Measurements from ENCODE around the gene MS4A6E.

MS4A6E gene

DNA sequence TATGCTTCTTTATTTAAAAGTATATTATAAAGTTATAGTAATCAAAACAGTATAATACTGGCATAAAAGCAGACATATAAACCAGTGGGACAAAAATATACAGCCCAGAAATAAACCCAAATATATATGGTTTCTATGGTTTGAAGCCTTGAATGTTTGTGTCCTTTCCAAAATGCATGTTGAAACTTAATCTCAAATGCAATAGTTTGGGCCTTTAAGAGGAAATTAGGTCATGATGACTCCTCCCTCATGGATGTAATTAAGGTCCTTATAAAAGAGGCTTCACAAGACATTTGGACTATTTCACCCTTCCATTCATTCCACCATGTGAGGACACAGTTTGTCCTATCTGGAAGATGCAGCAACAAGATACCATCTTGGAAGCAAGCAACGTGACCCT, at the start of gene MS4A6E:
Gene MS4A6E, plus strand, starts transcription at position 301 of the 400 bp plus-strand sequence. CDS start 7,641 bp downstream, outside the sequence.
- TF ChIP-seq CREB1 (IDR thresholded peaks at IDR 0.05; ENCODE audit: low read depth) (no peak), EP300 (IDR thresholded peaks at IDR 0.05; ENCODE audit: borderline replicate concordance) (no peak), FOXM1 (IDR thresholded peaks at IDR 0.05; ENCODE audit: borderline replicate concordance, low read depth) (no peak), ZBTB7A (IDR thresholded peaks at IDR 0.05; ENCODE audit: low read depth) (no peak), NFIC (IDR thresholded peaks at IDR 0.05) (no peak), RAD21 (IDR thresholded peaks at IDR 0.05; ENCODE audit: low read depth) (no peak), YY1 (IDR thresholded peaks at IDR 0.05; ENCODE audit: low read depth) (no peak), REST (IDR thresholded peaks at IDR 0.05; ENCODE audit: low read depth) (no peak), EGR1 (IDR thresholded peaks at IDR 0.05) (no peak), TAF1 (IDR thresholded peaks at IDR 0.05; ENCODE audit: low read depth) (no peak), TEAD4 (IDR thresholded peaks at IDR 0.05) (no peak), TCF12 (IDR thresholded peaks at IDR 0.05; ENCODE audit: low read depth) (no peak), USF1 (IDR thresholded peaks at IDR 0.05) (no peak), CEBPB (IDR thresholded peaks at IDR 0.05) (no peak)
- TF ChIP-seq, protein P1, sequence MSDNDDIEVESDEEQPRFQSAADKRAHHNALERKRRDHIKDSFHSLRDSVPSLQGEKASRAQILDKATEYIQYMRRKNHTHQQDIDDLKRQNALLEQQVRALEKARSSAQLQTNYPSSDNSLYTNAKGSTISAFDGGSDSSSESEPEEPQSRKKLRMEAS (IDR thresholded peaks at IDR 0.05) = no peak

DNA sequence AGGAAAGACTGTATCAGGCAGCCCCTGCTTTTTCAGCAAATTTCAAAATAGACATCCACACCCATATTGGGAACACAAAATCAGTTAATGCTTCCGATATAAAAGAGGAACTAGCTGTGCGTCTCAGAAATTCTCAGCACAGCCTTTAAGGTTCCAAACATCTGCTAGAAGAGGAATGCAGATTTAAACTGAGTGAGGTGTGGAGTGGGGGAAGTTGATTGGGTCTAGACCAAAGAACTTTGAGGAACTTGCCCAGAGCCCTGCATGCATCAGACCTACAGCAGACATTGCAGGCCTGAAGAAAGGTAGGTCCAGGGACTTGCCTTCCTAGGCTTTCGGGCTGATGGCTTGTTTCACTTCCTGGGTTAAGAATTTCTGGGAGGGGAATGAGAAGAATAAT, 46.6 kb upstream of the MS4A6E start, which contains the start of gene MS4A4A:
Gene MS4A4A, plus strand, starts transcription at position 255 of the 400 bp plus-strand sequence. Its CDS starts 10 bp downstream, at position 265.
- TF ChIP-seq NFIC (IDR thresholded peaks at IDR 0.05) (no peak), TAF1 (IDR thresholded peaks at IDR 0.05; ENCODE audit: low read depth) (no peak), FOXM1 (IDR thresholded peaks at IDR 0.05; ENCODE audit: borderline replicate concordance, low read depth) (no peak), TCF12 (IDR thresholded peaks at IDR 0.05; ENCODE audit: low read depth) (no peak), EGR1 (IDR thresholded peaks at IDR 0.05) (no peak), ZBTB7A (IDR thresholded peaks at IDR 0.05; ENCODE audit: low read depth) (no peak), RAD21 (IDR thresholded peaks at IDR 0.05; ENCODE audit: low read depth) (no peak), USF1 (IDR thresholded peaks at IDR 0.05) (no peak), EP300 (IDR thresholded peaks at IDR 0.05; ENCODE audit: borderline replicate concordance) (no peak), REST (IDR thresholded peaks at IDR 0.05; ENCODE audit: low read depth) (no peak), CREB1 (IDR thresholded peaks at IDR 0.05; ENCODE audit: low read depth) (no peak), YY1 (IDR thresholded peaks at IDR 0.05; ENCODE audit: low read depth) (no peak), TEAD4 (IDR thresholded peaks at IDR 0.05) (no peak), CEBPB (IDR thresholded peaks at IDR 0.05) (no peak)
- TF ChIP-seq, protein P1 (IDR thresholded peaks at IDR 0.05) = no peak

- TF ChIP-seq ZBTB7A (IDR thresholded peaks at IDR 0.05; ENCODE audit: low read depth) (no peak), EGR1 (IDR thresholded peaks at IDR 0.05) (no peak), CEBPB (IDR thresholded peaks at IDR 0.05) (no peak), NFIC (IDR thresholded peaks at IDR 0.05) (no peak), USF1 (IDR thresholded peaks at IDR 0.05) (no peak), TAF1 (IDR thresholded peaks at IDR 0.05; ENCODE audit: low read depth) (no peak), REST (IDR thresholded peaks at IDR 0.05; ENCODE audit: low read depth) (no peak), TEAD4 (IDR thresholded peaks at IDR 0.05) (no peak)
- TF ChIP-seq, protein P1 (IDR thresholded peaks at IDR 0.05) = no peak
These were observed 45.6 kb upstream of the MS4A6E start for GRCh38 chr11:60281485-60281884.

DNA sequence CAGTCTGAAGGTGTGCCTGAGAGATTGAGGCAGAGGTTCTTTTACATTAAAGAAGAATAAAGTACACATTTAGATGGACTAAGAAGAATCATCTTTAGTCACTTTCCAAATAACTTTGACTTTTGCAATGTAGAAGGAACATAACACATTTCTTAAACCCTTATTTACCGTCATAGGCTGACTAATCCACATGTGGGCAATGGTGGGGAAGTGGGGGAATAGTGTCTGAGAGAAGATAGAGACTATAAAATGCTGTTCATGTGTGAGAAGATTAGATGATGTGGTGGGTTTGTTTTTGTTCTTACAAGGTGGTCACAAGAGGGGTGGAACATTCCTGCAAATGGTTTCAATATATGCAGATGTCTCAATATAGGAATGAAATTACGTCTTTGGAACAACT, 44.8 kb upstream of the MS4A6E start:
- no peak for TF ChIP-seq YY1 (IDR thresholded peaks at IDR 0.05; ENCODE audit: low read depth)
- no peak for TF ChIP-seq EGR1 (IDR thresholded peaks at IDR 0.05)
- no peak for TF ChIP-seq NFIC (IDR thresholded peaks at IDR 0.05)
- TF ChIP-seq ZBTB7A (IDR thresholded peaks at IDR 0.05; ENCODE audit: low read depth) = no peak
- TF ChIP-seq, protein P1 (IDR thresholded peaks at IDR 0.05) = no peak

Data from Ishikawa (cell line).